SK-N-SH (cell line): ENCODE data around the gene TIAM2. TPM values are rescaled to one million over a fixed set of nuclear protein-coding genes. Genes with fewer than 3 reads are reported as not detected.
"Not testable (repeated sequence)": the region's sequence is repeated elsewhere in the genome, so short reads cannot be mapped to it uniquely, and the experiment has no call there.

Experiments used
- CTCF ChIA-PET: fragments of 300-600, 350-600 bp; formaldehyde crosslinking; extraction: SDS; loops from one replicate; lab custom pipeline; 2021; lab: Yijun Ruan, JAX
- POLR2A ChIA-PET: fragments of 350-600 bp; sonication (Branson Sonifier 250); formaldehyde crosslinking; extraction: SDS; loops from one replicate; lab custom pipeline; 2020; ENCODE audit warnings: antibody characterized with exemption, inconsistent platforms; lab: Yijun Ruan, JAX
- DNase-seq: peaks from one replicate; pipeline ENCODE4 v3.0.0; 2012
- H2AFZ ChIP-seq: fragments of 200-600 bp; sonication (generic); 2 replicates; pipeline ENCODE4 v1.8.1; 2016; ENCODE audit warnings: antibody characterized with exemption, mild to moderate bottlenecking, low read depth
- H3F3A ChIP-seq: fragments of 200-600 bp; sonication (generic); replicated peaks from 2 replicates; pipeline ENCODE3; 2016; ENCODE audit warnings: antibody characterized with exemption, mild to moderate bottlenecking; ENCODE audit not compliant: insufficient read depth
- H3K27ac ChIP-seq, 2 experiments: fragments of 200-500 bp in 1 of 2; fragments of 200-600 bp in 1 of 2; sonication (Bioruptor generic) in 1 of 2; sonication (generic), shearing (Covaris generic) in 1 of 2; 2 replicates each; pipeline versions ENCODE4 v1.5.1 to v1.6.1; 2014 to 2016; ENCODE audit warnings: low read depth in 2 of 2, inconsistent platforms in 1 of 2, low read length in 1 of 2, mild to moderate bottlenecking in 1 of 2, mixed read lengths in 1 of 2
- H3K27me3 ChIP-seq: fragments of 200-600 bp; sonication (generic), shearing (Covaris generic); 2 replicates; pipeline ENCODE4 v1.6.1; 2016; ENCODE audit warnings: mixed run types; ENCODE audit not compliant: insufficient read depth
- H3K36me3 ChIP-seq, 2 experiments: fragments of 200-500 bp in 1 of 2; fragments of 200-600 bp in 1 of 2; sonication (Bioruptor generic) in 1 of 2; sonication (generic) in 1 of 2; replicated peaks in 1 of 2; 2 replicates each; pipeline versions ENCODE3 to v1.5.1; 2014 to 2016; ENCODE audit warnings: low read length in 1 of 2, mild to moderate bottlenecking in 1 of 2; ENCODE audit not compliant: insufficient read depth in 2 of 2, control insufficient read depth in 1 of 2
- H3K4me1 ChIP-seq, 2 experiments: fragments of 200-500 bp in 1 of 2; fragments of 200-600 bp in 1 of 2; sonication (Bioruptor generic) in 1 of 2; sonication (generic), shearing (Covaris generic) in 1 of 2; 2 replicates each; pipeline versions ENCODE4 v1.5.1 to v1.6.1; 2014 to 2016; ENCODE audit warnings: low read depth in 1 of 2, low read length in 1 of 2, mixed run types in 1 of 2; ENCODE audit not compliant: insufficient read depth in 2 of 2, control insufficient read depth in 1 of 2
- H3K4me2 ChIP-seq: fragments of 200-600 bp; sonication (generic), shearing (Covaris generic); 2 replicates; pipeline ENCODE4 v1.6.1; 2017; ENCODE audit warnings: mixed run types
- H3K4me3 ChIP-seq, 2 experiments: fragments of 200-500 bp in 1 of 2; fragments of 200-600 bp in 1 of 2; sonication (Bioruptor generic) in 1 of 2; sonication (generic), shearing (Covaris generic) in 1 of 2; 2 replicates each; pipeline versions ENCODE4 v1.5.1 to v1.8.1; 2014 to 2016; ENCODE audit warnings: low read depth in 2 of 2, inconsistent platforms in 1 of 2, low read length in 1 of 2, mild to moderate bottlenecking in 1 of 2, mixed read lengths in 1 of 2, moderate library complexity in 1 of 2
- H3K79me2 ChIP-seq: fragments of 200-600 bp; sonication (generic); 2 replicates; pipeline ENCODE4 v1.8.1; 2017; ENCODE audit warnings: mild to moderate bottlenecking; ENCODE audit not compliant: insufficient read depth
- H3K9ac ChIP-seq: fragments of 200-600 bp; sonication (generic); 2 replicates; pipeline ENCODE4 v1.6.1; 2017; ENCODE audit warnings: mixed run types
- H3K9me2 ChIP-seq: fragments of 200-600 bp; sonication (generic); 2 replicates; pipeline ENCODE4 v1.6.1; 2017; ENCODE audit warnings: mixed run types
- H3K9me3 ChIP-seq: fragments of 200-600 bp; sonication (generic); 2 replicates; pipeline ENCODE4 v1.6.1; 2017; ENCODE audit warnings: mixed run types, mild to moderate bottlenecking, moderate library complexity
- H4K20me1 ChIP-seq: fragments of 200-600 bp; sonication (generic); 2 replicates; pipeline ENCODE4 v1.6.1; 2017; ENCODE audit warnings: mild to moderate bottlenecking, mixed run types; ENCODE audit not compliant: insufficient read depth
- CHD2 ChIP-seq: fragments of 150-350 bp; IDR thresholded peaks from 2 replicates; pipeline ENCODE4 v1.6.1; 2018; ENCODE audit warnings: low read length; ENCODE audit not compliant: partially characterized antibody
- EP300 ChIP-seq, 2 experiments: IDR thresholded peaks; 2 replicates each; pipeline versions ENCODE4 v1.4.0 to v1.6.1; 2012; ENCODE audit warnings: borderline replicate concordance in 1 of 2, low read depth in 1 of 2, low read length in 1 of 2
- EZH2phosphoT487 ChIP-seq: fragments of 200-600 bp; sonication (generic); IDR thresholded peaks from 2 replicates; pipeline ENCODE4 v1.6.1; 2017; ENCODE audit warnings: low read depth, mixed run types, mild to moderate bottlenecking, antibody characterized with exemption, moderate library complexity, borderline replicate concordance
- FOXJ3 ChIP-seq: sonication (generic); formaldehyde crosslinking; IDR thresholded peaks from 2 replicates; pipeline ENCODE4 v1.5.1; 2020; ENCODE audit warnings: mild to moderate bottlenecking, missing genetic modification reagents
- GABPA ChIP-seq: IDR thresholded peaks from 2 replicates; pipeline ENCODE4 v1.4.0; 2012; ENCODE audit warnings: low read depth, mild to moderate bottlenecking
- MAX ChIP-seq: IDR thresholded peaks from 2 replicates; pipeline ENCODE4 v1.4.0; 2012; ENCODE audit warnings: low read depth
- MEF2A ChIP-seq: IDR thresholded peaks from 2 replicates; pipeline ENCODE4 v1.4.0; 2012; ENCODE audit warnings: low read depth, borderline replicate concordance
- RFX5 ChIP-seq: IDR thresholded peaks from 2 replicates; pipeline ENCODE4 v1.6.1; 2012; ENCODE audit warnings: mild to moderate bottlenecking, improper control_type of control experiment, low read length
- RXRA ChIP-seq: IDR thresholded peaks from 2 replicates; pipeline ENCODE4 v1.4.0; 2012; ENCODE audit warnings: low read depth, mild to moderate bottlenecking, borderline replicate concordance
- SMC3 ChIP-seq: IDR thresholded peaks from 2 replicates; pipeline ENCODE4 v1.6.1; 2012; ENCODE audit warnings: low read depth, low read length, improper control_type of control experiment
- TAF1 ChIP-seq: IDR thresholded peaks from 2 replicates; pipeline ENCODE4 v1.6.1; 2012; ENCODE audit warnings: low read depth, mild to moderate bottlenecking, low read length, moderate library complexity, borderline replicate concordance
- TCF12 ChIP-seq: IDR thresholded peaks from 2 replicates; pipeline ENCODE4 v1.4.0; 2012
- USF1 ChIP-seq: IDR thresholded peaks from 2 replicates; pipeline ENCODE4 v1.4.0; 2012; ENCODE audit warnings: low read depth, borderline replicate concordance
- YY1 ChIP-seq: IDR thresholded peaks from 2 replicates; pipeline ENCODE4 v1.4.0; 2012; ENCODE audit warnings: low read depth, mild to moderate bottlenecking
- ZBTB33 ChIP-seq: IDR thresholded peaks from 2 replicates; pipeline ENCODE4 v1.4.0; 2012; ENCODE audit warnings: low read depth, borderline replicate concordance
- WGBS: methylation state at CpG from one replicate; pipeline ENCODE4 v1.1.6; 2017; ENCODE audit warnings: low lambda C conversion rate; 5-methylcytosine and 5-hydroxymethylcytosine counted together
- polyA plus RNA-seq, 3 experiments: library from polyadenylated mRNA; depleted of rRNA; stranded (reverse); fragments of >200 nt; gene quantifications; 2 replicates each; pipeline ENCODE4 v1.2.3, GENCODE V29; 2012

The TIAM2 gene
- polyA plus RNA-seq, 1 of the 3 experiments (the other 2 are of a cell fraction): 13.6 TPM

- peaks cover 11% of the 10 kb centered on the region for H3F3A ChIP-seq
- no peak overlapping the region for H3K4me3 ChIP-seq
- no peak overlapping the region for H2AFZ ChIP-seq
- no peaks in the 10 kb centered on the region for H3K36me3 ChIP-seq
- H3K4me2 ChIP-seq: no peak overlapping the region
- H3K27ac ChIP-seq: peak overlapping the region in 1 of 2 experiments; percentile 46; a peak in 1 of 4 replicates
- H3K9me2 ChIP-seq: no peaks in the 10 kb centered on the region
- CTCF ChIA-PET: interaction anchor here (1.2 kb wide), 1 partner anchor 10 kb away, joined by 3 read pairs; no protein-coding TSS in a partner anchor
- no peak for DNase-seq
- TF ChIP-seq SMC3 (no peak), YY1 (no peak)
- peaks cover 0 to 11% of the 10 kb centered on the region in 2 experiments; a peak in 3 of 4 replicates for H3K4me1 ChIP-seq
- H3K9me3 ChIP-seq: no peaks in the 10 kb centered on the region
- H3K9ac ChIP-seq: no peak overlapping the region
- WGBS: 94% methylated on average over 5 of the region's 5 CpGs
- POLR2A ChIA-PET: no interaction called here
- H4K20me1 ChIP-seq: no peaks in the 10 kb centered on the region
- H3K27me3 ChIP-seq: no peaks in the 10 kb centered on the region
- H3K79me2 ChIP-seq: peaks cover 7% of the 10 kb centered on the region; the same call in 1 of the 2 replicates
Observed at GRCh38 chr6:155117785-155118184, 122.7 kb downstream of the TIAM2 start.

- Histone ChIP-seq H3F3A (peaks cover 11% of the 10 kb centered on the region), H3K4me1 (peaks cover 0 to 11% of the 10 kb centered on the region in 2 experiments; a peak in 3 of 4 replicates)
- H2AFZ ChIP-seq, H4K20me1 ChIP-seq, H3K27ac ChIP-seq, H3K4me2 ChIP-seq, H3K36me3 ChIP-seq, H3K9me3 ChIP-seq, H3K79me2 ChIP-seq, DNase-seq, H3K9ac ChIP-seq, H3K27me3 ChIP-seq, POLR2A ChIA-PET, H3K9me2 ChIP-seq, H3K4me3 ChIP-seq: not testable (repeated sequence)
- CTCF ChIA-PET: interaction anchor here (1.3 to 1.6 kb wide), 2 partner anchors 11 to 443 kb away, joined by 3 to 4 read pairs; no protein-coding TSS in a partner anchor
- WGBS: 94% methylated on average over 4 of the region's 5 CpGs
Observed at GRCh38 chr6:155119201-155119600, 124.1 kb downstream of the TIAM2 start.

- Histone ChIP-seq H3K9me3 (no peaks in the 10 kb centered on the region), H3K27me3 (no peaks in the 10 kb centered on the region), H3K4me3 (no peak overlapping the region), H3K79me2 (peaks cover 7% of the 10 kb centered on the region; the same call in 1 of the 2 replicates), H4K20me1 (no peaks in the 10 kb centered on the region), H3K9me2 (no peaks in the 10 kb centered on the region), H2AFZ (no peak overlapping the region), H3K36me3 (no peaks in the 10 kb centered on the region), H3F3A (peaks cover 11% of the 10 kb centered on the region), H3K4me2 (no peak overlapping the region), H3K4me1 (peaks cover 0 to 11% of the 10 kb centered on the region in 2 experiments; a peak in 3 of 4 replicates), H3K27ac (no peak overlapping the region), H3K9ac (no peak overlapping the region)
- WGBS: 93% methylated on average over 6 of the region's 6 CpGs
- CTCF ChIA-PET: interaction anchor here (1.3 to 1.6 kb wide), 2 partner anchors 12 to 444 kb away, joined by 3 to 4 read pairs; no protein-coding TSS in a partner anchor
- no peak for DNase-seq
- POLR2A ChIA-PET: no interaction called here
- TF ChIP-seq GABPA: no peak
- no peak for TF ChIP-seq MAX
- TF ChIP-seq EZH2phosphoT487: no peak
- TF ChIP-seq USF1: no peak
- TF ChIP-seq ZBTB33: no peak
- TF ChIP-seq RXRA: no peak
- no peak for TF ChIP-seq MEF2A
- TF ChIP-seq TAF1: no peak
- no peak for TF ChIP-seq CHD2
- no peak for TF ChIP-seq FOXJ3 (CRISPR knock-in tag)
- TF ChIP-seq RFX5: no peak
- TF ChIP-seq TCF12: no peak
- no peak for TF ChIP-seq EP300 (IDR thresholded peaks at IDR 0.05; ENCODE audit: borderline replicate concordance in 1 of 2, low read depth in 1 of 2, low read length in 1 of 2)
Observed at GRCh38 chr6:155120034-155120433, 124.9 kb downstream of the TIAM2 start.
